WTC11 (cell line): ENCODE results near the gene BAIAP2. TPM values are rescaled to one million over a fixed set of nuclear protein-coding genes. Genes with fewer than 3 reads are reported as not detected.
"Not testable (repeated sequence)": the region's sequence is repeated elsewhere in the genome, so short reads cannot be mapped to it uniquely, and the experiment has no call there.

Source experiments
- ATAC-seq: fragments of 200-7000 bp; cut with Tn5 transposase; 2 replicates; pipeline ENCODE4 v1.10.0; 2021; ENCODE audit warnings: mild to moderate bottlenecking, moderate library complexity
- CTCF ChIA-PET: fragments of 300-600 bp; sonication (Branson Sonifier 250); formaldehyde crosslinking; loops from one replicate; lab custom pipeline; 2021; ENCODE audit warnings: antibody characterized with exemption; lab: Charles Lee
- POLR2A ChIA-PET: fragments of 350-600 bp; sonication (Branson Sonifier 250); formaldehyde crosslinking; loops from one replicate; lab custom pipeline; 2021; ENCODE audit warnings: antibody characterized with exemption; lab: Charles Lee
- DNase-seq: peaks from one replicate; pipeline ENCODE4 v3.0.0; 2021; ENCODE audit warnings: low spot score
- H3K27ac Mint-ChIP-seq: 2 replicates; pipeline ENCODE4 v1.8.0; 2021; ENCODE audit warnings: mixed read lengths
- H3K27me3 Mint-ChIP-seq: 2 replicates; pipeline ENCODE4 v1.8.0; 2021; ENCODE audit warnings: low read depth, mild to moderate bottlenecking, moderate library complexity, mixed read lengths
- H3K36me3 Mint-ChIP-seq: 2 replicates; pipeline ENCODE4 v1.8.0; 2021; ENCODE audit warnings: mixed read lengths
- H3K4me1 Mint-ChIP-seq: 2 replicates; pipeline ENCODE4 v1.8.0; 2022; ENCODE audit warnings: mixed read lengths
- H3K4me3 Mint-ChIP-seq: 2 replicates; pipeline ENCODE4 v1.8.0; 2021; ENCODE audit warnings: mild to moderate bottlenecking, moderate library complexity, mixed read lengths
- H3K9me3 Mint-ChIP-seq: 2 replicates; pipeline ENCODE4 v1.8.0; 2021; ENCODE audit warnings: mixed read lengths
- CBFB ChIP-seq: sonication (generic); formaldehyde crosslinking; IDR thresholded peaks from 2 replicates; pipeline ENCODE4 v1.8.1; 2022; ENCODE audit warnings: mild to moderate bottlenecking, low read depth, missing genetic modification reagents
- ELF4 ChIP-seq: sonication (generic); formaldehyde crosslinking; IDR thresholded peaks from 2 replicates; pipeline ENCODE4 v1.8.1; 2022; ENCODE audit warnings: low read depth, mild to moderate bottlenecking, moderate library complexity, missing genetic modification reagents
- GRHL2 ChIP-seq: fragments of 250-450 bp; sonication (Bioruptor Pico); IDR thresholded peaks from 2 replicates; pipeline ENCODE4 v1.8.0; 2022; ENCODE audit warnings: mild to moderate bottlenecking, moderate library complexity; ENCODE audit not compliant: insufficient replicate concordance, severe bottlenecking
- HMGA2 ChIP-seq: fragments of 250-450 bp; sonication (Bioruptor Pico); IDR thresholded peaks from 2 replicates; pipeline ENCODE4 v1.4.0; 2021; ENCODE audit warnings: mild to moderate bottlenecking, moderate library complexity
- JAZF1 ChIP-seq: fragments of 250-450 bp; sonication (Bioruptor Pico); IDR thresholded peaks from 2 replicates; pipeline ENCODE4 v1.9.0; 2021; ENCODE audit warnings: moderate library complexity, mild to moderate bottlenecking, inconsistent platforms
- MLX ChIP-seq: sonication (generic); formaldehyde crosslinking; IDR thresholded peaks from 2 replicates; pipeline ENCODE4 v1.8.1; 2023; ENCODE audit warnings: mild to moderate bottlenecking, missing genetic modification reagents, moderate library complexity
- NFATC4 ChIP-seq: fragments of 250-450 bp; sonication (Bioruptor Pico); IDR thresholded peaks from 2 replicates; pipeline ENCODE4 v1.9.0; 2021; ENCODE audit warnings: mild to moderate bottlenecking
- NFYB ChIP-seq: sonication (generic); formaldehyde crosslinking; conservative IDR thresholded peaks from 2 replicates; pipeline ENCODE4 v1.8.0; 2022; ENCODE audit warnings: low read depth, missing genetic modification reagents
- STAT6 ChIP-seq: sonication (generic); formaldehyde crosslinking; conservative IDR thresholded peaks from 2 replicates; pipeline ENCODE4 v1.8.1; 2023; ENCODE audit warnings: mild to moderate bottlenecking, low read depth, missing genetic modification reagents, moderate library complexity
- ZNF425 ChIP-seq: fragments of 250-450 bp; sonication (Bioruptor Pico); conservative IDR thresholded peaks from 2 replicates; pipeline ENCODE4 v1.9.0; 2021; ENCODE audit warnings: mild to moderate bottlenecking
- ZNF671 ChIP-seq: fragments of 250-450 bp; sonication (Bioruptor Pico); IDR thresholded peaks from 2 replicates; pipeline ENCODE4 v1.8.0; 2021; ENCODE audit warnings: mild to moderate bottlenecking
- total RNA-seq: library from RNA; stranded (reverse); gene quantifications from 3 replicates; pipeline ENCODE4 v1.2.3, GENCODE V29; 2021
- TF ChIP-seq, protein P1 (sequence below): sonication (generic); formaldehyde crosslinking; IDR thresholded peaks from 2 replicates; pipeline ENCODE4 v1.8.1; 2022; ENCODE audit warnings: low read depth, mild to moderate bottlenecking, moderate library complexity, missing genetic modification reagents, borderline replicate concordance
- TF ChIP-seq, protein P2 (sequence below): sonication (generic); formaldehyde crosslinking; IDR thresholded peaks from 2 replicates; pipeline ENCODE4 v1.8.1; 2023; ENCODE audit warnings: mild to moderate bottlenecking, missing genetic modification reagents
- TF ChIP-seq, protein P3 (sequence below): sonication (generic); formaldehyde crosslinking; IDR thresholded peaks from 2 replicates; pipeline ENCODE4 v1.8.0; 2022; ENCODE audit warnings: mild to moderate bottlenecking, missing genetic modification reagents
- TF ChIP-seq, protein P4 (sequence below): sonication (generic); formaldehyde crosslinking; IDR thresholded peaks from 2 replicates; pipeline ENCODE4 v1.8.1; 2023; ENCODE audit warnings: mild to moderate bottlenecking, missing genetic modification reagents

BAIAP2 gene
- total RNA-seq, 1 experiment from 2014 or later: 20.7 TPM

DNA sequence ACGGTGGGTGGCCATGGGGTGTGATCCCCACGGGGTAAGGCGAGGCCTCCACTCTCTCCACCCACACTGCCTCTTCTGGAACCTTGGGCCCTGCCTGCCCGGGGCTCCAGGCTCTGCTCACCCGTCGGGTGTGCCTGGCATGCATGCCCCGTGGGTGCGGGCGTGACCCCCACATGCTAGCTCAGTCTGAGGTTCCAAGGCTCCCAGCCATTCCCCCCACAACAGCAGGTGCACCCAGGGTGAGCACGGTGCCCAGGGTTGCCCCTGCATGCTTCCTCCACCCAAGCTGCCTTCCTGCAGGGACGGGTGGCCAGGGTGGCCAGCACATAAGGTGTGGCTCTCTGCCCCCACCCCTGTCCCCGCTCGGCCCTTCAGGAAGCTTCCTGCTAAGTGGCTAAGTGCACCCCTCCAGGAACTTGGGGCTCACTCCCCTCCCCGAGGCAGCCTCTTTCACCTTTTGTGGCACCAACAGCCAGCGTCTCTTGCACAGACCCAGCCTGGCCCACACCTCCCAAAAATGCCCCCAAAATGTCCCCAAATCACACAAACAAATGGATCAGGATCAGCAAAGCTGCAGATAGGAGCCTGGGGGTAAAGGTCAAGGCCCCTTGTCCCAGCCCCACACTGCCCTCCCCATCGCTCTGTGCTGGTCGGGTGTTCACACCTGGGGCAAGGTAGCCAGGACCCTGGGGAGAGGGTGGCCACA lies 108.9 kb downstream of the BAIAP2 start (continued):
- TF ChIP-seq, protein P1, sequence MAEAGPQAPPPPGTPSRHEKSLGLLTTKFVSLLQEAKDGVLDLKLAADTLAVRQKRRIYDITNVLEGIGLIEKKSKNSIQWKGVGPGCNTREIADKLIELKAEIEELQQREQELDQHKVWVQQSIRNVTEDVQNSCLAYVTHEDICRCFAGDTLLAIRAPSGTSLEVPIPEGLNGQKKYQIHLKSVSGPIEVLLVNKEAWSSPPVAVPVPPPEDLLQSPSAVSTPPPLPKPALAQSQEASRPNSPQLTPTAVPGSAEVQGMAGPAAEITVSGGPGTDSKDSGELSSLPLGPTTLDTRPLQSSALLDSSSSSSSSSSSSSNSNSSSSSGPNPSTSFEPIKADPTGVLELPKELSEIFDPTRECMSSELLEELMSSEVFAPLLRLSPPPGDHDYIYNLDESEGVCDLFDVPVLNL (CRISPR knock-in tag): no peak
- TF ChIP-seq JAZF1 (CRISPR knock-in tag) (no peak), HMGA2 (no peak)

DNA sequence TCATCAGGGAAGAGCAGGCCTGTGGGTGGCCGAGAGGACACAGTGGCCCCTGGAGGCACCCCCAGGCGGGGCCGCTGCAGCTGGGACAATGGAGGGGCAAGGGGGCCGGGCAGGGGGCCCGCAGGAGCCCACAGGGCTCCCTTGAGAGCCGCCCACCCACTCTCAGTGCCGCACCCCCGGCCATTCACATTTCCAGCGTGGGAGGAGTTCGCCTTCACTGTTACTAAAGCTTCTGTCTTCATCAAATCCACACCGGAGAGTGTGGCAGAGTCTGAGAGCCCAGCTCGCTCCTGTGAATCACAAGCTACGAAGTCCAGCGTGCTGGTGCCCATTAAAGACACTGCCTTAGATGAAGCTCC lies 109.5 kb downstream of the BAIAP2 start:
- no peak for DNase-seq
- no peaks in the 10 kb centered on the region for H3K27me3 Mint-ChIP-seq
- POLR2A ChIA-PET: no interaction called here
- no peaks in the 10 kb centered on the region for H3K4me1 Mint-ChIP-seq
- H3K36me3 Mint-ChIP-seq: no peaks in the 10 kb centered on the region
- H3K9me3 Mint-ChIP-seq: no peaks in the 10 kb centered on the region
- TF ChIP-seq, protein P2, sequence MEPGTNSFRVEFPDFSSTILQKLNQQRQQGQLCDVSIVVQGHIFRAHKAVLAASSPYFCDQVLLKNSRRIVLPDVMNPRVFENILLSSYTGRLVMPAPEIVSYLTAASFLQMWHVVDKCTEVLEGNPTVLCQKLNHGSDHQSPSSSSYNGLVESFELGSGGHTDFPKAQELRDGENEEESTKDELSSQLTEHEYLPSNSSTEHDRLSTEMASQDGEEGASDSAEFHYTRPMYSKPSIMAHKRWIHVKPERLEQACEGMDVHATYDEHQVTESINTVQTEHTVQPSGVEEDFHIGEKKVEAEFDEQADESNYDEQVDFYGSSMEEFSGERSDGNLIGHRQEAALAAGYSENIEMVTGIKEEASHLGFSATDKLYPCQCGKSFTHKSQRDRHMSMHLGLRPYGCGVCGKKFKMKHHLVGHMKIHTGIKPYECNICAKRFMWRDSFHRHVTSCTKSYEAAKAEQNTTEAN (CRISPR knock-in tag): no peak
- TF ChIP-seq MLX (CRISPR knock-in tag) (no peak), ELF4 (no peak), CBFB (CRISPR knock-in tag) (no peak), ZNF671 (CRISPR knock-in tag) (no peak), ZNF425 (CRISPR knock-in tag) (no peak), NFATC4 (CRISPR knock-in tag) (no peak)
- TF ChIP-seq, all 79 proteins: peak for 0
- CTCF ChIA-PET: interaction anchor here (0.9 to 2.8 kb wide), 3 partner anchors 15 to 121 kb away, joined by 3 to 8 read pairs (median 6); no protein-coding TSS in a partner anchor
- ATAC-seq: no peak
- no peak overlapping the region; the same call in 1 of the 2 replicates for H3K27ac Mint-ChIP-seq
- no peak overlapping the region for H3K4me3 Mint-ChIP-seq

GRCh38 chr17:81146208-81146607 lies 111.3 kb downstream of the BAIAP2 start:
- H3K9me3 Mint-ChIP-seq, POLR2A ChIA-PET, H3K27ac Mint-ChIP-seq, DNase-seq, H3K36me3 Mint-ChIP-seq, H3K4me1 Mint-ChIP-seq, H3K4me3 Mint-ChIP-seq, ATAC-seq, H3K27me3 Mint-ChIP-seq: not testable (repeated sequence)
- CTCF ChIA-PET: interaction anchor here (0.6 to 1.9 kb wide), 4 partner anchors 33 to 1491 kb away, joined by 3 to 6 read pairs (median 3); partner anchors contain the start of genes NDUFAF8 and TEPSIN

DNA sequence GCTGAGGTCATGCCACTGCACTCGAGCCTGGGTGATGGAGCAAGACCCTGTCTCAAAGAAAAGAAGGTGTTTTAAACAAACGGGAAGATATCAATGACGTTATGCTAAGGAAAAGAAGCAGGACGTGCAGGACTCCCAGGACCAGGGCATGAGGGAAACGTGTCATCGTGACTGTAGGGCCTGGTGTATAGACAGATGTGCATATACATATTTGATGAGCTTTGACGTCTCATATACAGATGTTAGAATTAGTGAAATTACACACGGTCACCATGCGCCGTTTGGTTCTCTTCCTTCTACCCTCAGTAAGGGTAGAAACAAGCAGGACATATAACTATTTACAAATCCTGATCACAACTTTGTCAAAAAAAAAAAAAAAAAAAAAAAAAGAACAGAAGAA lies 112.8 kb downstream of the BAIAP2 start:
- H3K27ac Mint-ChIP-seq: no peak overlapping the region
- ChIA-PET CTCF (interaction anchor here (1.1 kb wide), 2 partner anchors 42 to 58 kb away, joined by 3 read pairs; no protein-coding TSS in a partner anchor), POLR2A (no interaction called here)
- H3K4me3 Mint-ChIP-seq: no peak overlapping the region
- no peaks in the 10 kb centered on the region for H3K4me1 Mint-ChIP-seq
- H3K36me3 Mint-ChIP-seq: no peaks in the 10 kb centered on the region
- no peaks in the 10 kb centered on the region for H3K27me3 Mint-ChIP-seq
- DNase-seq (no peak), ATAC-seq (no peak)
- no peaks in the 10 kb centered on the region for H3K9me3 Mint-ChIP-seq
- TF ChIP-seq GRHL2 (no peak), NFYB (CRISPR knock-in tag) (no peak), STAT6 (CRISPR knock-in tag) (no peak)
- TF ChIP-seq, protein P3, sequence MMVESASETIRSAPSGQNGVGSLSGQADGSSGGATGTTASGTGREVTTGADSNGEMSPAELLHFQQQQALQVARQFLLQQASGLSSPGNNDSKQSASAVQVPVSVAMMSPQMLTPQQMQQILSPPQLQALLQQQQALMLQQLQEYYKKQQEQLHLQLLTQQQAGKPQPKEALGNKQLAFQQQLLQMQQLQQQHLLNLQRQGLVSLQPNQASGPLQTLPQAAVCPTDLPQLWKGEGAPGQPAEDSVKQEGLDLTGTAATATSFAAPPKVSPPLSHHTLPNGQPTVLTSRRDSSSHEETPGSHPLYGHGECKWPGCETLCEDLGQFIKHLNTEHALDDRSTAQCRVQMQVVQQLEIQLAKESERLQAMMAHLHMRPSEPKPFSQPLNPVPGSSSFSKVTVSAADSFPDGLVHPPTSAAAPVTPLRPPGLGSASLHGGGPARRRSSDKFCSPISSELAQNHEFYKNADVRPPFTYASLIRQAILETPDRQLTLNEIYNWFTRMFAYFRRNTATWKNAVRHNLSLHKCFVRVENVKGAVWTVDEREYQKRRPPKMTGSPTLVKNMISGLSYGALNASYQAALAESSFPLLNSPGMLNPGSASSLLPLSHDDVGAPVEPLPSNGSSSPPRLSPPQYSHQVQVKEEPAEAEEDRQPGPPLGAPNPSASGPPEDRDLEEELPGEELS (CRISPR knock-in tag): no peak
- TF ChIP-seq, protein P4, sequence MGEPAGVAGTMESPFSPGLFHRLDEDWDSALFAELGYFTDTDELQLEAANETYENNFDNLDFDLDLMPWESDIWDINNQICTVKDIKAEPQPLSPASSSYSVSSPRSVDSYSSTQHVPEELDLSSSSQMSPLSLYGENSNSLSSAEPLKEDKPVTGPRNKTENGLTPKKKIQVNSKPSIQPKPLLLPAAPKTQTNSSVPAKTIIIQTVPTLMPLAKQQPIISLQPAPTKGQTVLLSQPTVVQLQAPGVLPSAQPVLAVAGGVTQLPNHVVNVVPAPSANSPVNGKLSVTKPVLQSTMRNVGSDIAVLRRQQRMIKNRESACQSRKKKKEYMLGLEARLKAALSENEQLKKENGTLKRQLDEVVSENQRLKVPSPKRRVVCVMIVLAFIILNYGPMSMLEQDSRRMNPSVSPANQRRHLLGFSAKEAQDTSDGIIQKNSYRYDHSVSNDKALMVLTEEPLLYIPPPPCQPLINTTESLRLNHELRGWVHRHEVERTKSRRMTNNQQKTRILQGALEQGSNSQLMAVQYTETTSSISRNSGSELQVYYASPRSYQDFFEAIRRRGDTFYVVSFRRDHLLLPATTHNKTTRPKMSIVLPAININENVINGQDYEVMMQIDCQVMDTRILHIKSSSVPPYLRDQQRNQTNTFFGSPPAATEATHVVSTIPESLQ: no peak
- TF ChIP-seq, protein P1 (CRISPR knock-in tag): no peak
